Hepatocyte (in vitro differentiated cells): ENCODE data around the gene KIF22. TPM values are rescaled to one million over a fixed set of nuclear protein-coding genes. Genes with fewer than 3 reads are reported as not detected.
"Not testable (repeated sequence)": the region's sequence is repeated elsewhere in the genome, so short reads cannot be mapped to it uniquely, and the experiment has no call there.

Experiments used
- DNase-seq: peaks from one replicate; pipeline ENCODE4 v3.0.0-alpha.2; 2016; ENCODE audit warnings: low spot score
- H2AFZ ChIP-seq: fragments of 200-600 bp; sonication (generic); 2 replicates; pipeline ENCODE4 v1.6.0; 2016; ENCODE audit warnings: antibody characterized with exemption, mild to moderate bottlenecking
- H3K27ac ChIP-seq: fragments of 200-600 bp; sonication (generic); 2 replicates; pipeline ENCODE4 v1.5.1; 2016; ENCODE audit warnings: mild to moderate bottlenecking
- H3K27me3 ChIP-seq: fragments of 200-600 bp; sonication (generic); 2 replicates; pipeline ENCODE4 v1.6.1; 2016
- H3K36me3 ChIP-seq: fragments of 200-600 bp; sonication (generic); replicated peaks from 2 replicates; pipeline ENCODE4 v1.5.1; 2016; ENCODE audit warnings: low read depth; ENCODE audit not compliant: insufficient read depth
- H3K4me1 ChIP-seq: fragments of 200-600 bp; sonication (generic); 2 replicates; pipeline ENCODE4 v1.5.1; 2016; ENCODE audit warnings: mild to moderate bottlenecking, moderate library complexity; ENCODE audit not compliant: insufficient read depth
- H3K4me2 ChIP-seq: fragments of 200-600 bp; sonication (generic); 2 replicates; pipeline ENCODE4 v1.6.0; 2016
- H3K4me3 ChIP-seq: fragments of 200-600 bp; sonication (generic); 2 replicates; pipeline ENCODE4 v1.5.1; 2016; ENCODE audit warnings: mild to moderate bottlenecking
- H3K79me2 ChIP-seq: fragments of 200-600 bp; sonication (generic); 2 replicates; pipeline ENCODE4 v1.6.0; 2017; ENCODE audit warnings: mild to moderate bottlenecking
- H3K9me2 ChIP-seq: fragments of 200-600 bp; sonication (generic); replicated peaks from 2 replicates; pipeline ENCODE4 v1.6.0; 2017; ENCODE audit warnings: mild to moderate bottlenecking; ENCODE audit not compliant: insufficient read depth
- H3K9me3 ChIP-seq: fragments of 200-600 bp; sonication (generic); 2 replicates; pipeline ENCODE4 v1.5.1; 2016; ENCODE audit warnings: low read depth, mild to moderate bottlenecking
- H4K20me1 ChIP-seq: fragments of 200-600 bp; sonication (generic); 2 replicates; pipeline ENCODE4 v1.6.0; 2016; ENCODE audit warnings: mild to moderate bottlenecking; ENCODE audit not compliant: insufficient read depth, poor library complexity, severe bottlenecking
- EZH2 ChIP-seq: fragments of 200-600 bp; sonication (generic); IDR thresholded peaks from 2 replicates; pipeline ENCODE4 v1.6.1; 2016; ENCODE audit warnings: antibody characterized with exemption, mild to moderate bottlenecking, borderline replicate concordance
- EZH2phosphoT487 ChIP-seq: fragments of 200-600 bp; sonication (generic); IDR thresholded peaks from one replicate; pipeline ENCODE4 v1.6.1; 2018; ENCODE audit warnings: antibody characterized with exemption, mild to moderate bottlenecking, low read depth, moderate library complexity; ENCODE audit not compliant: unreplicated experiment, severe bottlenecking
- WGBS: methylation state at CpG from one replicate; pipeline ENCODE4 v1.1.6; 2016; ENCODE audit warnings: low lambda C conversion rate; ENCODE audit errors: missing lambda C conversion rate; 5-methylcytosine and 5-hydroxymethylcytosine counted together
- polyA plus RNA-seq: library from polyadenylated mRNA; unstranded; fragments of >200 nt; fragmentation: Nextera tagmentation; extraction: Ambion mirVana; gene quantifications from 2 replicates; pipeline ENCODE4 v1.2.1, GENCODE V29; 2016
- total RNA-seq: library from RNA; depleted of rRNA; stranded (reverse); fragments of >200 nt; gene quantifications from 2 replicates; pipeline ENCODE4 v1.2.3, GENCODE V29; 2014
- TF ChIP-seq, protein P1 (sequence below): fragments of 200-600 bp; sonication (generic); IDR thresholded peaks from 2 replicates; pipeline ENCODE4 v1.5.1; 2016; ENCODE audit warnings: antibody characterized with exemption, mild to moderate bottlenecking; ENCODE audit not compliant: poor library complexity

Gene KIF22
- total and polyA plus RNA-seq, 2 experiments from 2014 or later = 42.5 to 42.6 TPM

DNA sequence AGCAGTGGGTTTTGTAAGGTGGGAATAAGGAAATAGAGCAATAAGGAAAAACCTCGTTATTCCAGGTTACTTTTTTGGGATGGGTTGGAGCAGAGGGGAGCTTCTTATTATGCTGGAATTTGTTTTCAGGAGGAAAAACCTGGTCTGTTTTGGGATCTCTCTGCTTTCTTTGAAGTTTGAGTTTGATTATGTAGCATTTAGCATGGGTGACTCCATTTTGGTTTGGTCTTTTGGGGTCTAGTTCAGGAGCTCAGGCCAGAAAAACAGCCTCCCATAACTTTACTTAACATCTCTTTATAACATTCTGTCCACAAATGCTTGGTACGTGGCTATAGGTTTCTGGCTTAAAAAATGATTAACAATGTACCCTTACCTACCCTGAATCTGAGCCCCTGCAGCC, 21.0 kb upstream of the KIF22 start:
- H4K20me1 ChIP-seq = no peaks in the 10 kb centered on the region
- DNase-seq = no peak
- no peaks in the 10 kb centered on the region for H3K9me3 ChIP-seq
- H2AFZ ChIP-seq = no peak overlapping the region
- H3K4me2 ChIP-seq = no peak overlapping the region
- H3K4me1 ChIP-seq = no peaks in the 10 kb centered on the region
- H3K9me2 ChIP-seq = no peaks in the 10 kb centered on the region
- H3K79me2 ChIP-seq = no peaks in the 10 kb centered on the region
- 89% methylated on average over 2 of the region's 2 CpGs for WGBS
- TF ChIP-seq EZH2 (no peak), EZH2phosphoT487 (no peak)
- TF ChIP-seq, protein P1, sequence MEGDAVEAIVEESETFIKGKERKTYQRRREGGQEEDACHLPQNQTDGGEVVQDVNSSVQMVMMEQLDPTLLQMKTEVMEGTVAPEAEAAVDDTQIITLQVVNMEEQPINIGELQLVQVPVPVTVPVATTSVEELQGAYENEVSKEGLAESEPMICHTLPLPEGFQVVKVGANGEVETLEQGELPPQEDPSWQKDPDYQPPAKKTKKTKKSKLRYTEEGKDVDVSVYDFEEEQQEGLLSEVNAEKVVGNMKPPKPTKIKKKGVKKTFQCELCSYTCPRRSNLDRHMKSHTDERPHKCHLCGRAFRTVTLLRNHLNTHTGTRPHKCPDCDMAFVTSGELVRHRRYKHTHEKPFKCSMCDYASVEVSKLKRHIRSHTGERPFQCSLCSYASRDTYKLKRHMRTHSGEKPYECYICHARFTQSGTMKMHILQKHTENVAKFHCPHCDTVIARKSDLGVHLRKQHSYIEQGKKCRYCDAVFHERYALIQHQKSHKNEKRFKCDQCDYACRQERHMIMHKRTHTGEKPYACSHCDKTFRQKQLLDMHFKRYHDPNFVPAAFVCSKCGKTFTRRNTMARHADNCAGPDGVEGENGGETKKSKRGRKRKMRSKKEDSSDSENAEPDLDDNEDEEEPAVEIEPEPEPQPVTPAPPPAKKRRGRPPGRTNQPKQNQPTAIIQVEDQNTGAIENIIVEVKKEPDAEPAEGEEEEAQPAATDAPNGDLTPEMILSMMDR = no peak
- H3K36me3 ChIP-seq = no peaks in the 10 kb centered on the region
- H3K27ac ChIP-seq = no peak overlapping the region
- no peak overlapping the region for H3K4me3 ChIP-seq
- no peaks in the 10 kb centered on the region for H3K27me3 ChIP-seq

DNA sequence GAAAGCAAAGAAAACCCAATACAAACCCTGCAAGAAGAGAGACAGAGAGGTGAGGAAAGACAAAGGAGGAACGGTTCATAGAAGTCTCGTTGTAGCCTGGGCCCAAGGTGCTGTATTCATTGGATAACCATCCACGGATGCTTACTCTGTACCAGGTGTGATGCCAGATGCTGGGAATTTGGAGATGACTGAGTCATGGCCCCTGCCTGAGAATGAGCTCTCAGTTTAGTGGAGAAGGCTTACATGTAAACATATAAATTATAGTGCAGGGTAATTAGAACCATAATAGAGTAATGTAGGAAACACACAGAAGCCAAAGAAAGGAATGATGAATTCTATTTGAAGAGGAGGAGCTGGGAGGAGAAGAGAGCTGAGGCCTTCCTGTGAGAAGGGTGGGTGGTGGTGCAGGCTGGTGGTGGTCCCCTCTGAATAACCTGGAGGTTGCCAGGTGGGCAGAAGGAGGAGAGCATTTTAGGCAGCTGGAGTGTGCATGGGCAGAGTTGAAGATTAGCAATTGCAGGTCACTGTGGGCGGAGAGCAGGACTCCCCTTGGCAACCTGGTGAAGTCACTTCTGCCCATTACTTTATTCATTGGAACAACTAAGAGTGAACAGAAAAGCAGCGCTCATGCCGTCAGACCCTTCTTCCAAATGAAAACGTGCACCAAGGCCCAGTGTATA, 20.2 kb upstream of the KIF22 start:
- Histone ChIP-seq H3K36me3 (no peaks in the 10 kb centered on the region), H3K4me2 (no peak overlapping the region), H3K4me3 (no peak overlapping the region), H3K9me3 (no peaks in the 10 kb centered on the region), H3K79me2 (no peaks in the 10 kb centered on the region), H3K9me2 (no peaks in the 10 kb centered on the region), H3K27ac (no peak overlapping the region), H3K4me1 (no peaks in the 10 kb centered on the region), H2AFZ (no peak overlapping the region), H4K20me1 (no peaks in the 10 kb centered on the region), H3K27me3 (no peaks in the 10 kb centered on the region)
- WGBS = 87% methylated on average over 7 of the region's 7 CpGs
- TF ChIP-seq, protein P1 = no peak
- TF ChIP-seq EZH2 (no peak), EZH2phosphoT487 (no peak)
- no peak for DNase-seq

DNA sequence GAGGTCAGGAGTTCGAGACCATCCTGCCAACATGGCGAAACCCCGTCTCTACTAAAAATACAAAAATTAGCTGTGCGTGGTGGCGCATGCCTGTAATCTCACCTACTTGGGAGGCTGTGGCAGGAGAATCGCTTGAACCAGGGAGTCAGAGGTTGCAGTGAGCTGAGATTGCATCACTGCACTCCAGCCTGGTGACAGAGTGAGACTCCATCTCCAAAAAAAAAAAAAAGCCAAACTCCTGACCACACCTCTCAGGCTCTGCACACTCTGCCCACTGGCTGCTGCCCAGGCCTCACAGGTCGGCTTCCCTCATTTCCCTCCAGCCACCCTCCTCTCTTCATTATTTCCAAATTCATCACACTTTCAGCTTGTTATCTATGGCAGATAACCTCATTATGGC, 18.2 kb upstream of the KIF22 start:
- WGBS = 92% methylated on average over 7 of the region's 7 CpGs

DNA sequence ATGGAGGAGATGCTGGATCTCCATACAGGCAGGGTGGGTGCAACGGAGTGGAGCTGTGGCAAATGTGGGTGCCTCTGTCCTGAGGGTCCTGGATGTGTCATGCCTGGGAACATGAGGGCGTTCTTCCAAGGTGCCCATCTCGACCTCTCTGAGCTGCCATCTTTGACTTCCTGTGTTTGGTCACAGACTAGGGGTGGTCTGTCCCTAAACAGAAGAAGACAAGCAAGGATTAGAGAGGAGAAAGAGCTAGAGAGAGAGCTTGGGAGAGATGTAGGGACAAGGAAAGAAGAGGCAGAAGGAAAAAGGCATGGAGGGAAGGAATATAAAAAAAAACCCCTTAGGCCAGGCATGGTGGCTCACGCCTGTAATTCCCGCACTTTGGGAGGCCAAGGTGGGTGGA, 15.8 kb upstream of the KIF22 start:
- no peaks in the 10 kb centered on the region for H3K9me3 ChIP-seq
- 91% methylated on average over 5 of the region's 5 CpGs for WGBS

More for the DNA sequence above, 18.2 kb upstream of the KIF22 start:
- not testable (repeated sequence) for H3K36me3 ChIP-seq, H4K20me1 ChIP-seq, H3K4me3 ChIP-seq, H3K4me1 ChIP-seq, H3K27ac ChIP-seq, H3K9me3 ChIP-seq, H3K79me2 ChIP-seq, H3K9me2 ChIP-seq, H3K27me3 ChIP-seq, H2AFZ ChIP-seq, DNase-seq, H3K4me2 ChIP-seq

More for the DNA sequence above, 15.8 kb upstream of the KIF22 start:
- no peaks in the 10 kb centered on the region for H4K20me1 ChIP-seq
- DNase-seq = no peak
- H3K36me3 ChIP-seq = no peaks in the 10 kb centered on the region
- TF ChIP-seq EZH2 = no peak
- TF ChIP-seq EZH2phosphoT487 = no peak
- TF ChIP-seq, protein P1 = no peak
- H3K79me2 ChIP-seq = no peaks in the 10 kb centered on the region
- no peak overlapping the region for H2AFZ ChIP-seq
- H3K27me3 ChIP-seq = no peaks in the 10 kb centered on the region
- no peak overlapping the region for H3K27ac ChIP-seq
- no peak overlapping the region for H3K4me2 ChIP-seq
- H3K9me2 ChIP-seq = no peaks in the 10 kb centered on the region
- no peaks in the 10 kb centered on the region for H3K4me1 ChIP-seq
- no peak overlapping the region for H3K4me3 ChIP-seq
